DMS 273 treated with DMSO at 0.1 percent for 48 hours (cell line): ENCODE data around the gene HOXB2.
"Not testable (repeated sequence)": the region's sequence is repeated elsewhere in the genome, so short reads cannot be mapped to it uniquely, and the experiment has no call there.

ENCODE experiments used
- DNase-seq: peaks from one replicate; lab custom pipeline; 2025; lab: John Stamatoyannopoulos, UW

The HOXB2 gene

DNA sequence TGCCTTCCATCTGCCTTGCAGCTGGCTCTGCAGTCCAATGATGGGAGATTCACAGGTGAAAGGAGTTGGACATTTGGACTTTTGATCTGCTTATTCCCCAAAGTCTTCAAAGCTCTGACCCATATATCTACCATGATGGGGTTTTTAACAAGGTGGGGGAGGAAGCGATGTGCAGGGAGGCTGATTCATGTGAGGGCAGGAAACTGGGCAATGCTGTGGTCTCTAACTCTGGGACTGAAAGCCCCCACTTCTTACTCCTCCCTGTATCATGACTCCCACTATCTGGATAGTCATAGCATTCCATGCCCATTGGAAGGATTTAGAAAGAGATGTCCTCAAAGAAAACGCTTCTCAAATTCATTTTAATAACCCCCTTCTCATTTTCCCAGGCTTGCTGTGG lies 30.4 kb downstream of the HOXB2 start:
- DNase-seq = no peak

DNA sequence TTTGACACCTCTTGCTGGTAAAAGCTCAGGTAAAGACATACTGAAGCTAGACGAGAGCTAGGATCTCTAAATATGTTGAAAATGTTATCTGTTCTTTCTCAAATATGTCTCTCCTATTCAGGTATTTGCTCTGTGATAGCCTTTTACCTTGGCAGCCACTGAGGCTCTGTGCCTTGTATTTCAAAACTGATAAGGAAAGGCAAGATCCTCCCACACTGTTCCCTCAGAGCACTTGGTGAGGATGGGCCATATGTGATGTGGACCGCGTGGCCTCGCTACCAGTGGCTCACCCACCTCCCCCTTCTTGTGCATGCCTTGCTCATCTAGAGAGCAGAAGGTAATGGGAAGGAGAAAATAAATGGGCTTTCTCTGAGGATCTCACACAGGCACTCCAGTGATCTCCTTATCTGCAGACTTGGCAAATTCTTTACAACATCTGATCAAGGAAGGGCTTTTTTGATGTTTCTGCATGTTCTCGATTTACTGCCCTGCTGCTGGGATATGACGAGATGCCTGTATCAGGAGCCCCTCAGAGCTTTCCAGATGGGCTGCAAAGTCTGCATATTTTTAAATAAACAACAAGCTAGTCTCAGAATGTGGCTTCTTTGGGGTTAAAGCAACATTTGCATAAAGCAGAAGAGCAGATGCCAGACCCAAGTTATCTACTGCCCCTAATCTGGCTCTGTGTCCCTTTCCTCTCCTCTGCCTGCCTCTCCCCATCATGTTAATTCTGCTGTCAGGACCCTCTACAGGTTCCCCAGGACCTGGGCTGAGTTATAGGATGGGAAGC lies 31.0 kb downstream of the HOXB2 start:
- no peak for DNase-seq

DNA sequence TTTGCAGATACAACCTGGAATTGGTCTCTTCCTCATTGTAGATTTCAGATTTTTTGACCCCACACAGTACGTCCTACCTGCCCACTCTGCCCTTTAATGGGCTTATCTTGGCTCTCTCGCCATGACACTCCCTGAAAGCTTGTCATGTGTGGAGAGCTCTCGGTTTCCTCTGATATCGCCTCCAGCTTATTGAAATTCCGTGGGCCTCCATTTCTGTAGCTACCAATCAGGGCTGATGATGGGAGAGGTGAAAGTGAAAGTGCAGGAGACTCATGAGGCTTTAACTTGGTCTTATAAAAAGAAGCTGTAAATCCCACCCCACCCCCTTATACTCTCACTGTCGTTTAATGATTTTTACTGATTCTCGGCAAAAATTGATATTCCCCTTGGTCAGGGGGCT lies 31.8 kb downstream of the HOXB2 start:
- DNase-seq = no peak

DNA sequence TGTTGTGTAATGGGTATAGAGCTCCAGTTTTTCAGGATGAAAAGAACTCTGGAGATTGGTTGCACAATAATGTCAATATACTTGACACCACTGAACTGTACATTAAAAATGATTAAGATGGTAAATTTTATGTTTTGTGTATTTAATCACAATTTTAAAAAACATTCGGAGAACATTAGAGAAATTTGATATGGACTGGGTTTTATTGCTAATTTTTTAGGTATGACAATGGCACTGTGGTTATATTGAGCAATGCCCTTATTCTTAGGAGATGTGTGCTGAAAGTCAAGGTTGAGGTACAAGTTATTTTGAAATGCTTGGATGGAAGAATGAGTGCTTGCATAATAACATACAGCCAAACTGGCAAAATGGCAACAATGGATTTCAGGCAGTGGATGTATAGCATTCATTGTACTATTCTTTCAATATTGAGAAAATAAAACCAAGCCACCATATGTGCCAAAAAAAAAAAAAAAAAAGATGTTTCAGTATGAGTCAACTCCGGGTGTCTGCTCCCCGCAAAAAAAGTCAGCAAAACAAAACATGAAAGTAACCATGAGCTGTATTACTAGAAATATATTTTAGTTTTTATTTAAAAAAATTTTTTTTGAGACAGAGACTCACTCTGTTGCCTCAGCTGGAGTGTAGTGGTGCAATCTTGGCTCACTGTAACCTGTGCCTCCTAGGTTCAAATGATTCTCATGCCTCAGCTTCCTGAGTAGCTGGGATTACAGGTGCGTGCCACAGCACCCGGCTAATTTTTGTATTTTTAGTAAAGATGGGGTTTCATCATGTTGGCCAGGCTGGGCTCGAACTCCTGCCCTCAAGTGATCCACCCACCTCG lies 33.9 kb downstream of the HOXB2 start:
- DNase-seq = no peak

DNA sequence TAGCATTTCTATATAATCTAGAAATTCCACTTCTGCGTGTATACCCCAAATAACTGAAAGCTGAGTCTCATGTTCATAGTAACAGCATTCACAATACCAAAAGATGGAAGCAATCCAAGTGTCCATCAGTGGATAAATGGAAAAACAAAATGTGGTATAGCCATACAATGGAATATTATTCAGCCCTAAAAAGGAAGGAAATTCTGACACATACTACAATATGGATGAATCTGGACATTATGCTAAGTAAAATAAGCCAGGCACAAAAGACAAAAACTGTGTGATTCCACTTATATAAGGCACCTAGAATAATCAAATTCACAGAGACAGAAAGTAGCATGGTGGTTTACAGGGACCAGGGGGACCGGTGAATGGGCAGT lies 34.5 kb downstream of the HOXB2 start:
- no peak for DNase-seq

DNA sequence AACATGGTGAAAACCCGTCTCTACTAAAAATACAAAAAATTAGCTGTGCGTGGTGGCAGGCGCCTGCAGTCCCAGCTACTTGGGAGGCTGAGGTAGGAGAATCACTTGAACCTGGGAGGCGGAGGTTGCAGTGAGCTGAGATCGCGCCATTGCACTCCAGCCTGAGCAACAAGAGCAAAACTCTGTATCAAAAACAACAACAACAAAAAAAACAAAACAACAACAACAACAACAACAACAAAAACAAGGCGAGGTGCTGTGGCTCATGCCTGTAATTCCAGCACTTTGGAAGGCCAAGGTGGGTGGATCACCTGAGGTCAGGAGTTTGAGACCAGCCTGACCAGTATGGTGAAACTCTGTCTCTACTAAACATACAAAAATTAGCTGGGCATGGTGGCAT lies 35.2 kb downstream of the HOXB2 start:
- not testable (repeated sequence) for DNase-seq

DNA sequence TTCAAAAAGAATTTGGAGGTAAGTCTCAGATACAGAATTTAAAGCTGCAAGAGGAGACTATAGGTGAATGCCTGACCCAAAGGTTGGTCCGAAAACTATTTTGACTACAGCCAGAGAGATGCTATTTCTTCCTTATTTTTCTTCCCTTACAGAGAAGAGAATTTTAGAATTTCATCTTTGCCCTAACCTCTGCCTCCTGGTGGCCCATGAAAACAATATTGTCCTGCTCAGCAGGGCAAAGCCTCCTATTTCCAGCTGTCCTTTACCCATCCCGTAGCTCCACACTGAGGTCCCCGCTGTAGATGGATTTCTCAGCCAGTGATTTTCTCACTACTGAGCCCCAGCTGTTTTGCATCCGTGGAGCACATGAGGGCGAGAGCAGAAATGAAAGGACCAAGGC lies 38.7 kb downstream of the HOXB2 start:
- DNase-seq = no peak

DNA sequence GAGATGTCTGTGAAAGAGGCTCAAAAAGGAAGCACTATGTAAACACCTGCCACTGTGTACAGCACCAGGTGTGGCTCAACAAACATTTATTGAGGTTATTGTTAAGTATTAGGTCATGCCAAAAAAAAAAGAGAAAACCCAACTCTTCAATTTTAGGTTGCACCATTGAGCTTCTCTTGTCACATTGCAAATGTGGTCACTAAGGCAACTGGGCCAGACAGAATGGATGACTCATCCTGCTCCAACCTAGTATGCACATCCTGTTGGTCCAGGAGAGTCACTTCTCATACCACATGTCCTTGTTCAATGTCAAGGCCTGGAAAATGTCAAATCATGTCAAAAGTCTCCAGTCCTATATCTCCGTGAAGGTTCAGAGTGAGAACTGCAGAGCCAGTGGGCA lies 39.1 kb downstream of the HOXB2 start:
- DNase-seq = no peak

DNA sequence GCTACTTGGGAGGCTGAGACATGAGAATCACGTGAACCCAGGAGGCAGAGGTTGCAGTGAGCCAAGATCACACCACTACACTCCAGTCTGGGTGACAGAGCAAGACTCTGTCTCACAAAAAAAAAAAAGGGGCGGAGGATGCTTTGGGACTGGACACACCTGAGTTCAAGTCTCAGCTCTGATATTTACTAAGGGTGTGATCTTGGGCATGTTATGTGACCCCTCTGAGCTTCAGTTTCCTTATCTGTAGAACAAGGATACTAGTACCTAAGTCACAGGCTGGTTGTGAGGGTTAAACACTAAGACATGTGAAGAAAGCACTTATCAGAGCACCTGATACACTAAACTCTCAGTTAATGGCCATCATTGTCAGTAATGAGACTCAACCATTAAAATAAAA lies 40.0 kb downstream of the HOXB2 start:
- no peak for DNase-seq

DNA sequence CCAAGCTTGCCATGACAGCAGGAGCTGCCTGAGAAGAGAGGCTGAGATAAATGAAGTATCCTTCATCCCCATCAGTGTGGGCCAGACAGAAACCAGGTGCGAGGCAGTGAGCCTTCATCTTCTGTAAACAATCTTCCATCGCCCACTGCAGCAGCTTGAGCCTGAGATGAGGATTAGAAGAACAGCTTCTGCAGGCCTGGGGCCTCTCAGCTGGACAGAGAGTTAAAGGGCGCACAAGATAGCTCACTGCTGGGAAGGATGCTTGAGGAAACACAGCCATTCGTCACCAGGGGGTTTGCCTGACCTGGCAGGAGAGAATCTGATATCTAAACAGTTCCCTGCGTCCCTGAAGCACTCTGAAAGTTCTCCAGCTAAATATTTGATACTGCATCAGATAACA lies 41.2 kb downstream of the HOXB2 start:
- DNase-seq = no peak

DNA sequence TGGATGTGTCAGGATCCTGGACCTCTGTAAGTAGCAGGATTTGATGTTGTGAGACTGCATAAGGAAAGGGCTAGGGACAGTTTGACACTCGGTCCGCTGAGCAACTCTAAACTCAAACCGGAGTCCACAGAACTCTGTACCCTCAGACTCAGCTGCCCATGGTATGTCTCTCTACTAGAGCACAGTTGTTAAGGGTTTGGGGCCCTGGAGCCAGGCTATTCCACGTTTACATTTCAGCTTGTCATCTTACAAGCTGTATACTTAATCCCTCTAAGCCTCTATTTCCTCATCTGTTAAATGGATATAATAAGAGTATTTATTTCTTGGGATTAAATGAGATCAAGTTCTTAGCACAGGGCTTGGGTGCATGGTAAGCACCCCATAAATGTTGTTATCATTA lies 42.0 kb downstream of the HOXB2 start:
- DNase-seq = no peak

DNA sequence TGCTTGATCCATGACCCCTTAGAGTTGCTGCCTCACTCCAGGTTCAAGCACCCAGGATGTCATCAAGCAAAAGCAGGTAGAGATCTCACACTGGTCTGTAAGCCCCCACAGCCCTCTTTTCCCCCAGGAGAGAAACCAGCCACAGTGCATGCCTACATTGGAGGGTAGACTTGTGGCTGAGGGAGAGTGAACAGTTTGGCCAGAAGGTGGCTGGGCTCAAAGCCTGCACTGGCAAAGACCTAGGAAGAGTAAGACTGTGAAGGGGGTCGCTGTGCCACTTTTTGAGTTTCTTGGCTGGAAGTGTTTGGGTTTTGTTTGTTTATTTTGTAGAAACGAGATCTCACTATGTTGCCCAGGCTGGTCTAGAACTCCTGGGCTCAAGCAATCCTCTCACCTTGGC lies 42.6 kb downstream of the HOXB2 start:
- DNase-seq = no peak

DNA sequence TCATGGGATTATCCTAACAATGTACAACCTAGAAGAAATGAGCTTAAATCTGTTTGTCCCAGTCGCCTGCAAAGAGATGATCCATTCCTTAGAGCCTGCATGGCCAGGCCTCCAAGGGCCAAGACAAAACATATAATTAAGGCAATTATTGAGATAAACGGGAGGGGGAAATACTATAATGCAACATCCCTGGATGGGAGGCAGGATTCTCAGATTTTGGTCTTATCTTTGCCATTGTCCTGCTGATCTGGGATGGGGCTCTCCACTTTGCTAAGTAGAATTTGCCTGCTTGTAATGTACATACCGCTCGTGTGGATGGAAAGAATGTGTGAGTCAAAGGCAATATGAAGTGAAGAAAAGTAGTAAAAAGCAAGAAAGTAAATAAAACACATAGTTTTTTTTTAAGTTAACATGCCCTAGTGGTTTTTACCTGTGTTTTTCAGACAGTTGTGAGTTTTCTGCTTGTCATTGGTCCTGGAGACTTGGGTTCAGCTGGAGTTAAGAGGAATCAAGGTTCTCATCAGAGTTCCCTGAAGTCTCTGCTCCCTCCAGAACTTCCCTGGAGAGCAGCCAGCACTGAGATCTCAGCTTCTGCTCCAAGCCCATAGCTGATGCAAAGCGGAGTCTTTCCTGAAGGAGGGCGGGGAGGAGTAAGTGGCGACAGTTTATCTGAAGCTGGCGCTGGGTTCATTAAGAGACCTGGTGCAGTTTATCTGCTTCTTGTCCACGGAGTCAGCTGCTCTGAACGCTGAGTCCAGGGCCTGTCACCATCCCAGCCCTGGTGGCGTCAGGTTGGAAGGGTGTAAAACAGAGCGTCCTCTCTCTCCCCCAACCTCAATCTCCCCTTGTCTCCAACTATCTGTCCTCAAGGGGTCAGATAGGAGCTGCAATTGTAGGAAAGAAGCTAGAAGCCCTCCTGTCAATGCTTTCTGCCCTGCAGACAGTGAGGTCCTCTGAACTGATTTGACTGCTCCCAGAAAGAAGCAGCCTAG lies 44.2 kb downstream of the HOXB2 start:
- no peak for DNase-seq

DNA sequence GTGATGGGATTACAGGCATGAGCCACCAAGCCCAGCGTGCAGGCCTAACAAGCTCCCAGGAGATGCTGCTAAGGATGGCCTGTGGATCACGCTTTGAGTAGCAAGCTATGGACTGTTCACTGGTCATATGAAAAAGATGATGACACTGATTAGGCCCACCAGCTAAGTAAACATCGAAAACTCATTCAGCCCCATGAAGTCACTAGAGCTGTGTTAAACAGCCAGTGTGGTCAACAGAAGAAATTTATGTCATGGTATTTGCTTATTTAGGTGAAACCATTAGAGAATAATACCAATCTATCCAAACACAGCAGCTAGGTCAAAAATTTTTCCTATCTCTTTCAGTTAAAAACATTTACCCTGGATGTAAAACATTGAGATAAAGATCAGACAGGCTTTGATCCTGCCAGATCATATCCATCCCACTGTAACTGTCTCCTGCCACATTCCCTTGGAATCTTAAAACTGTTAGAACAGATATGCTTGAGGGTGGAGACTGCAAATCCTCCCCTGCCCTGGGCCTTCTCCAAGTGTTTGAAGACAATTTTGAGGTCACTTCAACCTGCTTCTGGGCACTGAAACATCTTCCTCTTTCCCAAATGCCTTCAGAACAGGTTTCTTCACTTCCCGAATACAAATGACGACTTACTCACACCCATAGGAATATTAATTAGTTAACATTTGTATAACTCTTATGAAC lies 45.0 kb downstream of the HOXB2 start:
- DNase-seq = no peak

DNA sequence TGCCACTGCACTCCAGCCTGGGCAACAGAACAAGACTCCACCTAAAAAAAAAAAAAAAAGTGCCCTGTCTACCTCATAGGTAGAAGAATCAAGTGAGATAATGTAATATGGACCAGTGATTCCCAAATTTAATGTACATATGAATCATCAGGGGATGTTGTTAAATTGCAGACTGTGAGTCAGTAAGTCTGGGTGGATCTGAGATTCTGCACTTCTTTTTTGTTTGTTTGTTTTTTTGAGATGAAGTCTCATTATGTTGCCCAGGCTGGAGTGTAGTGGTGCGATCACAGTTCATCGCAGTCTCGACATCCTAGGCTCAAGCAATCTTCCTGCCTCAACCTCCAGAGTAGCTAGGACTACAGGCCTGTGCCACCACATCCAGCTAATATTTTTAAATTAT lies 45.7 kb downstream of the HOXB2 start:
- no peak for DNase-seq

DNA sequence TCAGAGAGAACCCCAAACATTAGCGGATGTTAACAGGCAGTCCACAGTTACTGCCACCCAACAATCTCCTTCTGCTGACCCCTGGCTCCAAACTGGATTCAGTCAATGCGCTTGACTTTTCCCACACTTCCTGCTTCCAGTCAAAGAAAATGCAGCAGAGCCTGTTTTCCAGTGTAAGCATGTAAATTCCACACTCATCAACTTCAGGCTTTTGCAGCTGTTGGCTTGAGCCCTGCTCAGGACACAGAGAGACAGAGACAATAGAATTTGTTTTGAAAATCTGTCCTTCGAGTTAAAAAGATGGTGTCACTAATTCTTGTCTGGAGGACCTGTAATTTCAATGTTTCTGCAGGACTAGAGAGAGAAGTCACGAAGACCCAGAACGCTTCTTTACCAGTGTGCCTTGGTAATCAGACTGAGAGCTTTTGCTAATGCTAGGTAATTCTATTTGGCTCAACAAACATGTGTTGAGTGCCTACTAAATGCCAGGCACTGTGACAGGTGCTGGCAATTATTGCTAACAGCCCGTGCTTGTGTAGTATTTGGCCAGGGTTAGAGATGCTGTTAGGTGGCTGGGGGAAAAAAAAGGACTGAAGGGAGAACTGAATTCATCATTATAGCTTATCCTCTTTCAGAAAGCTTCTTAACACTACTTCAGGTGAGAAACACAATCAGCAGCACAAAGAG lies 46.6 kb downstream of the HOXB2 start:
- no peak for DNase-seq

DNA sequence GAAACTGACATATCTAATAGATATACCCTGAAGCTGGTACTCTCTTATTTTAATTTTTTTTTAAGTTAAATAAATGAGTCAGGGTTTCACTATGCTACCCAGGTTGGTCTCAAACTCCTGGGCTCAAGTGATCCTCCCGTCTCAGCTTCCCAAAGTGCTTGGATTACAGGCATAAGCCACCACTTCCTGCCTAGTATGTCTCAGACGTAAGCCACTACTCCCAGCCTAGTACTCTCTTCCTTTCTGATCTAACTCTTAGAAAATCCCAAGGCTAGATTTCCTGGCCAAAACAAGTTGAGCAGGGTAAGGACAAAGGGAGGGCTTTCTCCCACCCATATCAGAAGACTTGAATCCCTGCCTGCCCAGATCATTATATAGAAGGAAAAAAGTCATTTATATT lies 47.8 kb downstream of the HOXB2 start:
- no peak for DNase-seq

DNA sequence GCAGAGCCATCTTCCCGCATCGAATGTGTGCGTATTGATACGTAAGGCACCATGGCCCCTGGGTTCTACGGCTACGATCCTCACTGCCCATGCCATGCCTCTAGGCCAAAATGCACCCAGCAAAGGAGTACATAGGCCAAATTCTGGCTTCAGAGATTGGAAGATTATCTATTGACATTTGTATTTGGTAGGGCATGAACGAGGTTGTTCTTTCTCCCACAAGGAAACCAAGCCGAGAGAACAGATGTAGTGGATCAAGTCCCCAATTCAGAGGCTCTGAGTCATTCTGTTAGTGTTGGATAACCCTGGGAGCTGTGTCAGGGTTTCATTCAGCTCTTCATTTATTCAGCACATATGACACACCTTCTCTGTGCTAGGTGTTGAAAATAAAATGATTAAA lies 50.6 kb downstream of the HOXB2 start:
- DNase-seq = no peak
